Activated naive CD4-positive, alpha-beta T cell treated with Interleukin-2 at 50 U/mL for 16 hours (primary cell): ENCODE data around the gene ZSWIM4.
"Not testable (repeated sequence)": the region's sequence is repeated elsewhere in the genome, so short reads cannot be mapped to it uniquely, and the experiment has no call there.

ENCODE experiments used
- DNase-seq: peaks from one replicate; pipeline ENCODE4 v3.0.0-alpha.2; 2020

Gene ZSWIM4

DNA sequence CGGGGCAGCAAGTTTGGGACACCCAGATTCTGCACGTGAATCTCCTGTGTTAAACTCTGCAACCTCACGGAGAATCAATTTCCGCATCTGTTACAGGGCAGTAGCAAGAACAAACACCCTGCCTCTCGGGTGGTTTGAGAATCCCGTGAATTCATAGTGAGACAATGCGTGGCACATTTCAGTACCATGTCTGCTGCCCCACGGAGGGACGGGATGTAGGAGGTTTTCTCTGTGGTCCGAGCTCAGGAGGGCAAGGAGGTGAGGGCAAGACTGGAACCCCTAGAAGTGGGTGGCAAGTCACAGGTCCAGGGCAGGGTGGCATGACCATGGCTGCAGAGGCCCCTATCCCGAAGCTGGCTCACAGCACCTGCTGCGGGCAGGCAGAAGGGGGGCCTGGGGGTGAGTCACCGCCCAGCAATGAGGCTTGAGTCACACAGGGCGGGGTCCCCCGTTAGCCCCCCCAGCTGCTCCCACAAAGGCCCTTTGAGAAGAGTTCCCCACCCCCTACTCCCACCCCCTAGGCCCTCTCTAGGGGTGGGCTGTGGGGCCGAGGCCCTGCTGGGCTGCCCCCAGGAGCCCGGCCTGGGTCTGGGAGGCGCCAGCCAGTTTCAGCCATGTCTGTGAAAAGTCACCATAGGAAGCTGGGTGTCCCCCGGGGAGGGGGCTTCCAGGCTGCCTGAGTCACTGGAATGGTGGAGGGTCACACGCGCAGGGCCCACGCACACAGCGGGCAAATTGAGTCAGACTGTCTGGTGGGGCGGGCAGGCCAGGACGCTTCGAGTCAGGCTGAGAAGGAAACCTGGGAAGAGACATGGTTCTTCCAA lies 55.9 kb downstream of the ZSWIM4 start:
- DNase-seq: peak; percentile 78

DNA sequence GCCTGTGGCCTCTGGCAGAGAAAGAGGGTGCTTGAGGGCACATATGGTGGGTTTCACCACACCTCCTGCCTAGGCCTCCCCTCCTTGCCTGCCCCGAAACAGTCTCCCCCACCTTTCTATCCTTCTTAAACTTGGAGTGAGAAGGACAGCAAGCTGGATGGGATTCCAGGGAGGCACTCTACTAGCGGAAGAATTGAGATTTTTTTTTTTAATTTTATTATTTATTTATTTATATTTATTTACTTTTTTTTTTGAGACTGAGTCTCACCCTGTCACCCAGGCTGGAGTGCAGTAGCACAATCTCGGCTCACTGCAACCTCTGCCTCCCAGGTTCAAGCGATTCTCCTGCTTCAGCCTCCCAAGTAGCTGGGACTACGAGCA lies 56.5 kb downstream of the ZSWIM4 start:
- DNase-seq: not testable (repeated sequence)

DNA sequence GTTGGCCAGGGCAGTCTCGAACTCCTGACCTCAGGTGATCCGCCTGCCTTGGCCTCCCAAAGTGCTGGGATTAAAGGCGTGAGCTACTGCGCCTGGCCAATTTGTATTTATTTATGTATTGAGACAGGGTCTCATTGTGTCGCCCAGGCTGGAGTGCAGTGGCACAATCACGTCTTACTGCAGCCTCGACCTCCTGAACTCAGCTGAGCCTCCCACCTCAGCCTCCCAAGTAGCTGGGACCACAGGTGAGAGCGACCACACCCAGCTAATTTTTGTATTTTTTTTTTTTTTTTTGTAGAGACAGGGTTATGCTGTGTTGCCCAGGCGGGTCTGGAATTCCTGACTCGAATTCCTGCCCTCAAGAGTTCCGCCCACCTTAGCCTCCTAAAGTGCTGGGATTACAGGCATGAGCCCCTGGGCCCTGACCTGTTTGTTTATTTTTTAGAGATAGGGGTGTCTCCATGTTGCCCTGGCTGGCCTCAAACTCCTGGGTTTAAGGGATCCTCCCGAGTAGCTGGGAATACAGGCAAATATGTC lies 57.0 kb downstream of the ZSWIM4 start:
- DNase-seq: not testable (repeated sequence)

DNA sequence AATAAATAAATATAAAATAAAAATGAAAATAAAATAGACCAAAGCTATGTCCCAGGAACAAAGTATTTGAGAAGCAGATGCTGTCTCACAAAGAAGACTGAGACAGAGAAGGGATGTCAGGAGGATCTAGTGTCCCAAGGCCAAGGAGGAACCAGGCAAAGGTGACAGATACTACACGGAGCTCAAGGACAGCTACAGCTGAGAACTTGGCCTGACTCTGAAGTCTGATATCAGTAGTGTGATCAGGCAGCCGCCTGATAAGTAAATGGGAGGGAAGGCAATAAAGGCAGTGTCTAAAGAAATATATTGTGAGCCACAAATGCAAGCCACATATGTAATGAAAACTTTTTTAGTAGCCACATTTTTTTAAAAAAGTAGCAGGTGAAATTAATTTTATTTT lies 61.3 kb downstream of the ZSWIM4 start:
- DNase-seq: no peak

DNA sequence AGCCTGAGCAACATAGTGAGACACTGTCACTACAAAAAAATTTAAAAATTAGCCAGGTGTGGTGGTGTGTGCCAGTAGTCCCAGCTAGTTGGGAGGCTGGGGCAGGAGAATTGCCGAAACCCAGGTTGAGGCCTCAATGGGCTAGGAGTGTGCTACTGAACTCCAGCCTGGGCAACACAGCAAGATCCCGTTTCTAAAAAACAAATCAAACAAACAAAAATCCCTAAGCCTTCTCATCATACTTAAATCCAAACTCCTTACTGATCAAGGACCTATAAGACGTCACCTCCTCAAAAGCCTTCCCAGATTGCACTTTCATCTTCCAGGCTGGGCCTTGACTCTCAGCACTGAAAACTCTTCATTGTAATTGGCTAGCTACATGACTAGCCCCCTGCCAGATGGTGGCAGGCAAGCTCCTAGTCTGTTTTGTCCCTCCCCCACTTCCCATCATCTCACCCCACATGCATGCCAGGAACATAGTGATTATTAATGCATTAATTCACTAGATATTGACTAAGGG lies 64.2 kb downstream of the ZSWIM4 start:
- DNase-seq: no peak

DNA sequence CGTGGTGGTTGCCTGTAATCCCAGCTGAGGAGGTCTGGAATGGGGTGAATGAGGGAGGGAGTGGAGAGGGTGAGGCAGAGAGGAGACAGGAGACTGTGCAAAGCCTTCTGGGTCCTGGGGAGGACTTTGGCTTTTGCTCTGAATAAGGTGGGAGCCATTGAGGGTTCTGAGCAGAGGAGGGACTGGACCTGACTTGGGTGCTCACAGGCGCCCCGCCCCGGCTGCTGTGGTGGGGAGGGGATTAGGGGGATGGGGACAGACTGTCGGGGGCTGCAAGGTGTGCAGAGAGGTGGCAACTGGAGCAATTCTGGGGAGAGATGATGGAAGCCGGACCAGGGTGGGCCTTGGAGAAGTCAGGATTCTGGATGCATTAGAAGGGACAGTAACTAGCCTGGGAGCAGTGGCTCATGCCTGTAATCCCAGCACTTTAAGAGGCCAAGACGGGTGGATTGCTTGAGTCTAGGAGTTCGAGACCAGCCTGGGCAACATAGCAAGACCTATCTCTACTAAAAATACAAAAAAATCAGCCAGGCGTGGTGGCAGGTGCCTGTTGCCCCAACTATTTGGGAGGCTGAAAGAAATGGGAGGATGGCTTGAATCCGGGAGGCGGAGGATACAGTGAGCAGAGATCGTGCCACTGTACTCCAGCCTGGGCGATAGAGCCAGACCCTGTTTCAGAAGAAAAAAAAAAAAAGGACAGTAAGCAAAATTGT lies 65.6 kb downstream of the ZSWIM4 start:
- DNase-seq: no peak

DNA sequence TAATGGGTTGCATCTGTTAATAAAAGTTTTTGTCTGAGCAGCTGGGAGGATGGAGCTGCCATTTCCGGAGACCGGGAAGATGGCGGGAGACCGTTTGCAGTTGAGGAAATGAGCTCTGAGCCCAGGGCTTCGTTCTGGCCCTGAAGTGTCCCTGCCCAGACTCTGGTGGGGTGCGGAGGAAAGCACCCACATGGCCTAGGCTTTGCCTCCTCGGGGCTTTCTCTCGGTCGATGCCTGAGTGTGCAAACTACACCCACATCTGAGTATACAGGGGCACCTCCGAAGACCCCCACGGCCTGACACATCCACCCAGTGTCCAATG lies 66.1 kb downstream of the ZSWIM4 start:
- no peak for DNase-seq

DNA sequence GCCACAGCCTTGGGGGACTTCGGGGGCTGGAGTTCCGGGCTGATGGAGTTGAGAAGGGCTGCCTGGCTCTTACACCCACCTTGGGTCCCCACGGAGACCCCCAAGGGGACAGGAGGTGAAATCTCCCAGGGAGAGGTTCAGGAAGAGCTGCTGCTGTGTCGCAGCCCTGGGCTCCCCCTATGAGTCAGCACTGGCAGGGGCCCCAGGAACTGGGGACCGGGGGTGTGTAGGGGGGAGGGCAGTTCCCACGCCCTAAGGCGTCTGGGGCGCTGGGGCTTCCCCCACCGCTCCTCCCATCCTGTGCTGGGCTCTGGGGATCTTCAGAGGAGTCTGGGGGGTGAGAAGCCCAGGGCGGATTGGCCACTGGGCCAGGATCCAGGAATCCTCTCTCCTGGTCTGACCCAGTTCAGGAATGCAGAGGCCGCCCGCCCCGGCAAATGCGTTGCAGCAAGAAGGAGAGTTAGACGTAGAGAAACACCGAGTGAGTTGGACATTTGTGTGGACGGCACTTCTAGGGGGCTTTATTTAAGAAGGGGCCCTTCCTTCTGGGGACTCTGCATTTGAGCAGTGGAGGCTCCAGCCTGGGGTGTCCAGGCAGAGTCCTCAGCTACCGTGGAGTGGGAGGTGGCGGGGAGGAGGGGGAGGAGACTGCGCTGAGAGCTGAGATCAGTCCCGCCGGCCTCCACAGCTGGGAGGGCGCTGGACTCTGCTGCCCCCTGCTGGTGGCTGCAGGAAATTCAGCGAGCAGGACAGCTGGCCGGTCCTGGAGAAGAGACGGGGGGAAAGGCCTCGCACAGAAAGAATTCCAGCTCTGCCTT lies 66.7 kb downstream of the ZSWIM4 start:
- peak; percentile 91 for DNase-seq

DNA sequence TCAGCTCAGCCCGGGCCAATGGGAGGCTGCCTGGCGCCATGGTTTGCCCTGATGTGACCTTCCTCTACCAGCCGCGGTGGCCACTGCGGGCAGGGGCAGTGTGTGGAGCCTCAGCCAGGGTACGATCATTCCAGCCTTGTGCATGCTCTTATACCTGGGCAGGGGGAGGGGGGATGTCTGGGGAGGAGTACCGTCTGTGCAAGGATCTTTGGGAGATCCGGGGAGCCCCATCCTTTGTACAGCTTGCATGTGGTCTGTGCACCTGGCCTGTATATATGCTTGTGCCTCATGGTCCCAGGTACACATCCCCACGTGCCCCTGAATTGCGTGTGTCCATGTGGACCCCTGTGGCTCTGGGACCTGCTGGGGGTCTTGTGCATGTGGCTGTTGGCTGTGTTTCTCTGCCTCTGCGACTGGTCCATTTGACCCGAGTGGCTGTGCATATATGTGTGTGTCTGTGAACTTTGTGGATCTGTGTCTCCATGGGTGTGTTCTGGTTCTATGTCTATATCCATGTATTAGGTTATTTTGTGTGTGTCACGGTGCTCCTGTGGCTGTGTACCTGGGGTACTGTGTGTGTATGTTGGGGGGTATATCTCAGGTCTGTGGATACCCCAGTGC lies 68.9 kb downstream of the ZSWIM4 start:
- no peak for DNase-seq

DNA sequence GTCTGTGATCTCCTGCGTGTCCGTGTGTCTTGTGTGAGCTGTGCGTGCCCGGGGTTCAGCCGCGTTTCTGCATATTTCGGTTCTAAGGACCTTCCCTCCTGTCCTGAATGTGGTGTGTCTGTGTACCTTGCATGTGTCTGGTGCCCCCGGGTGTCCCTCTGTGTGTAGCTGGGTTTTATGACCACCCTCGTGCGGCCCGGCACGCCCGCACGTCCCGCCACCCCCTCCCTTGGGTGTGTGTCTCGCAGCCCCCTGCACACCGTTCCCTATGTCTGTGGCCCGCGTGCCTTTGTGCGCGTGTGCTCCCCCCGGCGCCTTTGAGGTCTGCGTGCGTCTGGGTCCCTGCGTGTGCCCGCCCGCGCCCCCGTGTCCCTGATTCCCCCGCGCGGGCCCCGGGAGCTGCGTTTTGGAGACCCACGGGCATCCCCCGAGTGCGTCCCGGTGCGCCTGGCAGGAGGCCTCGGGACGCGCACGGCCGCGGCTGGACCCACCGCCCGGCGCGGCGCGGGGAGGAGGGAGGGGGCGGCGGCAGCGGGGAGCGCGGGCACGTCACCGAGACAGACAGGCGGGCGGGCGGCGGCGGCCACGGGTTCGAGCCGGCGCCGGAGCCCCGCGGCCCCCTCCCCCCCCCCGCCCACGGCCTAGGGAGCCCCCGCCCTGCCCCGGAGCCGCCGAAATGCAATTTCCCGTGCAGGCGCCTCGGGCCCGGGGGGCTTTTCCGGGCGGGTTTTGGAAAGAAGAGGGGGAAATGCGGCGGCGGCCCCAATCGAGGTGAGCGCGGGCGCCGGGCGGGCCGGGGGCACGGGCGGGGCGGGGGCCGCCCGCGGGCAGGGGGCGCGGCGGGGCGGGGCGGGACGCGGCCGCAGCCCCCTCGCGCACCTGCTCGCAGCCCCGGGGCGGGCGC lies 69.7 kb downstream of the ZSWIM4 start:
- no peak for DNase-seq

DNA sequence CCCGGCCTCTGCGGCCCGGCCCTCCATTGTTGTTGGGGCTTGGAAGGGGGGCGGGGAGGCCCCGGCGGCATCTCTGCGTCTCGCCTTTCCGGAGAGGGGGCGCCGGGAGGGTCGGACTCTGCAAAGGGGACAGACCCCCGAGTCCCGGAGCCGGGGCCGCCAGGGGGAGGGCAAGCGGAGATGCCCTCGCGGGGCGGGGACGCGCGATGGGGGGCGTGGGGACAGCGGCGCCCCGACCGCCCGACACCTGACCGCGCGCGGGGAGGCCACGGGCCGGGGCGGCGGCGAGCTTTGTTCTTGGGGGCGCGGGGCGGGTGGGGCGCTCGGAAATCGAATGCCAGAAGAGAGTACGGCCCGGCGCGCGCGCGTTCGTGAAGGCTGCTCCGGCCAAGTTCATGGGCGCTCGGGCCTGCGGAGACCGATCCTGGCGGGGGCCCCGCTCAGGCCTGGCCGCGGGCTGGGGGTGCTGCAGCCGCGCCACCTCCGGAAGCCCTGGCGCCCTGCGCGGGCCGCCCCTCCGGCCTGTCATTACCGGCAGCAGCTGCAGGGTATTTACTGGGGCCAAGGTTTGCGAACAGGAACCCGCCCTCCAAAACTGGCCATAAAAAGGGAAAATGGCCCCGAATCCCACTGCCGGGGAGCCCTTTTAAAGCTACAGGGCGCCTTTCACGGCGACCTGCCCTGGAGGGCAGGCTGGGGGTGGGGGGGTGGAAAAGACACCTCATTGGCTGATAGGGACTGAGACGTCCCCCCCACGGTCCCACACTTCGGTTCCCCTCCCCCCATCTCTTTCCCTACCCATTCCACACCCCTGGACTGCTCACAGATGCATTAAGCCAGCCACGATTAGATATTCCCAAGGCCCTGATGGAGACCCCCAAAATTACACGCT lies 70.6 kb downstream of the ZSWIM4 start:
- no peak for DNase-seq

DNA sequence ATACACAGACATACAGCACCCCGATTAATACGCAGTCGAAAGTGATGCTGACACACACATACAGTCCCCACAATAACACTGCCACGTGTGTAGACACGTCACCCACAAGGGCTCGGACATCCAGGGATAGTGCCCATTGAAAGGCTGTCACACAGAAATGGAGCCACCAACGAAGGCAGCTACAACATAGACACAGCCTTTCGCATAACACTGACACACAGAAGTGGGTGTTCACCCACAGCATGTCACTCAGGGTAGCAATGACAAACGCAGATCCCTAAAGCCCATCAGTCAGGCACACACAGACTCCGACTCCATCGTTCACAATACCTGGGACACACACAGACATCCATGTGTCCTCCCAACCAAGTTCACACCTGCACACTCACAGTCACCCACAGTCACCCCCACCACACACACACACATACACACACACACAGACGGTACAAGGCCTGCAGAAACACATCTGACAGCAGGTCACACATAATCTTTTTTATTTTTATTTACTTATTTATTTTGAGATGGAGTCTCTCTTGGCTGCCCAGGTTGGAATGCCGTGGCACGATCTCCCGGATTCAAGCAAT lies 71.3 kb downstream of the ZSWIM4 start:
- DNase-seq: no peak

DNA sequence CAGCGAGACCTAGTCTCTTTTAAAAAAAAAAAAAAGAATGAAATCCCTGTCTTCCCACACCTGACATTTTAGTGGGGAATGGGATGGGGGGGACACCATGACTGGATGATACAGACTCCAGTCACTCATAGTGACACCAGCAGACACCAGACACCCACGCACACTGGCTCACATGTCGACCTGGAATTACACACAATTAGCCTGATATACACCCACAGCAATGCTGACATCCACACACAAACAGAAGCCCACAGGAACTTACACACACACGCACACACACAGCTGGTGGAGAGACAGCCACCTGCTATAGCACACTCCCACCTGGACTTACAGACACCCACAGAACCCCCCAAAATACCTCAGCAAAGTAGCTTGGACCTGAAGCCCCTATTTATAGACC lies 73.4 kb downstream of the ZSWIM4 start:
- DNase-seq: no peak

DNA sequence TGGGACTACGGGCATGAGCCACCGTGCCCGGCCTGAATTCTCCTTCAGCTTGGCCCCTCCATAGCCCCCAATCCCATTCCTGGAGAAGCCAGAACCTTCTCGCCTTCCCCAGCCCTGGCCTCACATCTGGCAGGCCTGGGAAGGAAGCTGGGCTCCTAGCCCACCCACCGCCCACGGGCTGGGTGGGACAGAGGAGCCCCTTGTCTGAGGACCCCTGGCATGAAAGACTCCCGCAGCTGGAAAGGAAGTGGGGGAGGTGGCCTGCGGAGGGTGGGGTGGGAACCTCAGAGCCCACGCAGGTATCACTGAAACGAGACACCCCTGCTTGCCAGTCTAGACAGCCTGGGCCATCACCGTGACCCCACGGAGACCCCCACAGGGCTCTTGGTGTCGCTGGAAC lies 74.0 kb downstream of the ZSWIM4 start:
- DNase-seq: no peak

DNA sequence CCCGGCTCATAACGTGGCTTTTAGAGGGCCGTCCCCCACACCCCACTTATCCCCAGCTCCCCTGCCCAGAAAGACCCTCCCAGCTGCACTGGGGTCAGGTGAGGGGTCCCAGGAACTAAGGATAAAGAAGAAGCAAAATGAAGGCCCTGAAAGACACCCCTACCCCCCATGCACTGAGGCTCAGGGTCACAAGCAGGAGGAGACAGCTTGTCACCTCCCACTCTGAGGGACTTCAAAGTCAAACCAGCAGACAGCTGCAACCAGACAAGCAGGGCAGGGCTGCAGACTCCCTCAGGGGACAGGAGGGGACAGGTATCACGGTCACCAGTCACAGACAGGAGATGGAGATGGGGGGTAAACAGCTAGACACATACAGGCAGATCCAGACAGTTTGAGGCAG lies 75.6 kb downstream of the ZSWIM4 start:
- DNase-seq: no peak

DNA sequence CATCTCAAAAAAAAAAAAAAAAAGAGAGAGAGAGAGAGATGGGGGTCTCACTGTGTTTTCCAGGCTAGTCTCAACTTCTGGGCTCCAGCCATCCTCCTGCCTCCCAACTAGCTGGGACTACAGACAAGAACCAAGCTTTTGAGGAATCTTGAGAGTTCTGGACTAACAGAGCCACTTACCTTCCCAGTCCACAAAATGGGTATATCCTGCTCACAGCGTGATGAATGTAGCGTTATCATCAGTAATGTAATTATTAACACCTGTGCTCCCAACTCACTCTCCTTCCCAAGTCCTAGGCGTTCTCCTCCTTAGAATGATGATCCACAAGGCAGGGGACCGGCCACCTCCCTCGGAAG lies 77.1 kb downstream of the ZSWIM4 start:
- DNase-seq: no peak

DNA sequence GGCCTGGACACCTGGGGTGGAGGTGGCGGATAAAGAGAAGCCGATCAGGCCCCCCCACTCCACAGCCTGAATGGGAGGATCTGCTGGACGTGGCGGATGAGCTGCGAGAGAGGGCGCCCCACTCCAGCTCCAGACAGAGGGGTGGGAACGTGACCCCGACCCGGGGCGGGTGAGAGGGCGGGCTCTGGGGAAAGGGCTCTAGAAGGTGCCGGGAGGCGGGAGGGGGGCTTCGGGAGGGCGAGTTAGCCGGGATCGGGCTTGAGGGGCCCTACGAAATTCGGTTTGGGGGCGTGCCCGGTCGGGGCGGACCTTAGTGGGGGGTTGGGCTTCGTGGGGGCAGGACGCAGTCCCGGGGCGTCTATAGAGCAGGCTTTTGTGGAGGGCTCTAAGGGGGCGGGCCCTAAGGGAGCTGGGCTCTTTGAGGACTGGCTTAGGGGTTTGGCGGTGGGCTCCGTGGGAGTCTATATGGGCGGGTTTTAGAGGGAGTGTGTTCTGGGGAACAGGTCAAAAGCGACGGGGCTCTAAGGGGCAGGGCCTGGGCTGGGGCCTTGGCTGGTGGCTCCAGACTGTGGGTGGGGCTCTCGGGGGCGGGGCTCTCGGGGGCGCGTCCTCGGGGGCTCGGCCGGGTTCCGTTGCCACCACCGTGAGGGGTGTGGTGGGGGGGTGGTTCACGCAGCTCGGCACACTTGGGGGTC lies 77.6 kb downstream of the ZSWIM4 start:
- DNase-seq: no peak

DNA sequence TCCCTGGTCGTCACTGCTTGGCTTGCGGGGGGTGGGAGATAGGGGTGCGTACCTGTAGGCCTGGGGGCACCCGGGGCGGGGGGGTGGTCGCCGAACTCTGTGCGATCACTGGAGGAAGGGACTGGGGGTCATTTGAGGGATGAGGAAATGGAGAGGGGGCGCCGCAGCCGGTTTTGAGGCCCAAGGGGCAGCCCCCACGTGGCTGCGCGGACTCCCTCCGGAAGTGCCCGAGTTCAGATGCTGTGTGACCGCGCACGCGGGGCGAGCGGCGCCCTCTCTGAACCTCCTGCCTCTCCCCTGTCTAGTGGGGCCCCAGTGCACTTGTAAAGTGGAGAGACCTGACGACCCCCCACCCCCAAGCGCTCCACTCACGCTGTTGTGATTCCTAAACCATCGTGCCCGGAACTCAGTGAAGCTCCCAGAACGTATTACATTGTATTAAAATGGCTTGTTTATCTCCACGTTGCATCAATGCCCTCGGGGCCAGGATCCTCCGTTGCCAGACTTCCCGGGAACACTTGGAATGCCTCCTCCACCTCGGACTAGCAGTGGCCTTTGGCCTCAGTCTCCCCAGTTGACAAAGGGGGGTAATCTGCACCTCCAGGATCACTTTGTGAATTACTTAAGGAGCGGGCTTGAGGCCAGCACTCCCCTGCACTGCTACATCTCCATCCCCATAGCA lies 78.7 kb downstream of the ZSWIM4 start:
- no peak for DNase-seq

DNA sequence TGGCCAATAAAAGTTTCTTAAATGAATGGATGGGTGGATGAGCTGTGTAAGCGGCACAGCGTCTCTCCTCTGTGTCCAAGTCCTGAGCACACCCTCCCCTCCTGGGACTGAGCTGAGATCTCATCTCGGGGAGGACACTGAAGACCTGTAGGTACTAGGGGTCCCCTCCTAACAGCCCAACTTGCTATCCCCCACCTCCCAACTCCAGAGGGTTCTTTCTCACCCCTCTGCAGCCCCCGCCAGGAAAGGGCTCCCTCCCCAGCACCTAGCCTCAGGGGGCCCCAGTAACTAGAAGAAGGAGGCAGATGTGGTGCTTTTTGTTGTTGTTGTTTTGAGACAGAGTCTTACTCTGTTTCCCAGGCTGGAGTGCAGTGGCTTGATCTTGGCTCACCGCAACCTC lies 80.6 kb downstream of the ZSWIM4 start:
- no peak for DNase-seq
